ENCODE data around the gene ACO1.

DNA sequence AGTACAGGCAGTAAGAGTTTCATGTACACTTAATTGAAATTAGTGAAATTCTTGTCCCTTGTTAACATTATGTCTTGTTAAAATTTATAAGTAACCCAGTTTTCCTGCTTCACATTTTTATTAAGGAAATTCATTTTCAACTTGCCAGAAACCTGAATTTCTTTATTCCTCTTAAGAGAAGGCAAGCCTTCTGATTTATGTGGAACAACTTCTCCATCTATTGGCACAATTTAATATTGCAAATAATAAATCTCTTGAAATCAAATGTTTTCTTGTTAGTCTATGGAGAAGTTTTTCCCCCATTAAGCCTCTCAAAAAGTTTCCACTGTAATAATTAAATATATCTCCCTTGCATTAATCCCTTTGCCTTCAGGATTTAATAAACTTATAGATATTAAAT lies 33.8 kb upstream of the ACO1 start:
- TF ChIP-seq CTCF (IDR thresholded peaks at IDR 0.05 in 8 of 11, conservative IDR thresholded peaks at IDR 0.05 in 3 of 11), result peak in 2 of 11 experiments; percentile 22 to 38
- TF ChIP-seq POLR2A (IDR thresholded peaks at IDR 0.05), result no peak
- no peak for TF ChIP-seq POLR2AphosphoS5 (IDR thresholded peaks at IDR 0.05)

Measured in spleen (tissue), 7 donors.